ENCODE results near the gene HSD17B8.

Gene HSD17B8

DNA sequence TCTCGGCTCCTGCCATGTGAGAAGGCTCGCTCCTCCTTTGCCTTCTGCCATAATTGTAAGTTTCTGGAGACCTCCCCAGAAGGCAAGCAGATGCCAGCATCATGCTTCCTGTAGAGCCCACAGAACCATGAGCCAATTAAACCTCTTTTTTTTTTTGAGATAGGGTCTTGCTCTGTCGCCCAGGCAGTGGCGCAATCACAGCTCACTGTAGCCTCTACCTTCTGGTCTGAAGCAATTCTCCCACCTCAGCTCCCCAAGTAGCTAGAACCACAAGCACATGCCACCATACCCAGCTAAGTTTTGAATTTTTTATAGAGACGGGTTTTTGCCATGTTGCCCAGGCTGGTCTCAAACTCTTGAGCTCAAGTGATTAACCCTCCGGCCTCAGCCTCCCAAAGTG is 32.4 kb downstream of the HSD17B8 start:
- no peak for TF ChIP-seq CTCF (IDR thresholded peaks at IDR 0.05)
- TF ChIP-seq ZFX (IDR thresholded peaks at IDR 0.05; ENCODE audit: borderline replicate concordance): no peak
- no peak overlapping the region for H3K27ac ChIP-seq

DNA sequence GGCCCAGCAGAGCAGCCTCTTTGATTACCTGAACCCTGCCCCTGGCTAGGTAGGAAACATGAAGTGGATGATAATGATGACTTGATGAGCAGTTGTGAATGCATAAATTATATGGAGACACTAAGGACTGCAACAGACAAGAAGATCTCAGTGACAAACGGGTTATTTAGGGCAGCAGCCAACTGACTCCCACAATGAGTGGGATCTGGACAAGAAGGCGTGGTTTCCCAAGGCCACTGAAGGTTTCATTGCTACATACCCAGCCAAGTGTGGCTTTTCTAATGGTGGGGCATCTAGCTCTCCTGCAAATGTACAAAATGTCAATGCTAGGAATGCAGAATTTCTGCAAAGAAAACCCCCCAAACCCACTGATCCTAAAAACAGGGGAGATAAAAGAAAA is 33.3 kb downstream of the HSD17B8 start:
- TF ChIP-seq ZFX (IDR thresholded peaks at IDR 0.05; ENCODE audit: borderline replicate concordance) (no peak), CTCF (IDR thresholded peaks at IDR 0.05) (no peak)
- no peak overlapping the region for H3K27ac ChIP-seq

GRCh38 chr6:33241968-33242367 is 37.5 kb downstream of the HSD17B8 start:
- TF ChIP-seq CTCF (IDR thresholded peaks at IDR 0.05) (no peak), ZFX (IDR thresholded peaks at IDR 0.05; ENCODE audit: borderline replicate concordance) (no peak)
- no peak overlapping the region for H3K27ac ChIP-seq

GRCh38 chr6:33243476-33243875 is 39.0 kb downstream of the HSD17B8 start:
- H3K27ac ChIP-seq: no peak overlapping the region
- no peak for TF ChIP-seq ZFX (IDR thresholded peaks at IDR 0.05; ENCODE audit: borderline replicate concordance)

GRCh38 chr6:33247977-33248642 is 43.7 kb downstream of the HSD17B8 start:
- no peak for TF ChIP-seq ZFX (IDR thresholded peaks at IDR 0.05; ENCODE audit: borderline replicate concordance)
- peak; percentile 87 for TF ChIP-seq CTCF (IDR thresholded peaks at IDR 0.05)
- H3K27ac ChIP-seq: peak overlapping the region; percentile 94

- H3K27ac ChIP-seq: peak overlapping the region; percentile 94
- TF ChIP-seq CTCF (IDR thresholded peaks at IDR 0.05) (peak; percentile 55), ZFX (IDR thresholded peaks at IDR 0.05; ENCODE audit: borderline replicate concordance) (no peak)
These were observed 44.1 kb downstream of the HSD17B8 start for GRCh38 chr6:33248643-33248931.

DNA sequence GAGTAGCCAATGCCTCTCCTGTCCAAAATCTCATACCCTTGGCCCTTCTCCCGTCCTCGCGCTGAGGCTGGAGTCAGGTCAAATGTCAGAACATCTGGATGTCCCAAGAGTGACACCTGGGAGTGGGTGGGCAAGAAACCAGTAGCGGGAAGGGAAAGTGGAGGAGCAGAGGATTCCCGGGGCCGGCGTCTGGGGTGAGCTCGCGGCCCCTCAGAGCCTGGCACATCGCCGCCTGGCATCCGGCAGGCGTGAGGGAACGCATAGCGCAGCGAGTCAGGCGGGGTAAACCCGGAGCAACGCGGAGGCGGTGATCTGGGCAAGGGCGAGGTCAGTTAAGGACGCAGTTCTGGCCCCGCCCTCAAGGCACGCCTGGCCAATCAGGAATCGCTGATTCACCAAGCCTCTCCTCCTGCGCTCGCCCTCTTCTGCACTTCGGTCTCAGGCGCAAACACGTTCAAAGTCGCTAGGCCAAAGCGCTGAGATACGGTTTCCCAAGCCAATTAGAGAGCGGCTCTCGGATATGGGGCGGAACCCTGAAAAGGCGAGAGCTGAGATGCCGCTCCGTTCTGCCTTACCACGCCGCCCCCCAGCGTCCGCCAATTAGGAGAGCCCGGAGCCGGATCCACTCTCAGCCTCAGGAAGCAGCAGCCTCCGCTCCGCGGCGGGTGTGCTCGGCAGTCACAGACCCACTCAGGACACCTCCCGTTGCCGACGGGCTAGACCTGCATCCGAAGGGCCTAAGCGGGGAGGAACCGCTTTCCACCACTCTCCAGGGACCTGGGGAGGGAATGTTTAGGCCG is 44.7 kb downstream of the HSD17B8 start:
- no peak for TF ChIP-seq CTCF (IDR thresholded peaks at IDR 0.05)
- H3K27ac ChIP-seq: peak overlapping the region; percentile 94

All from 22Rv1 (cell line).